ENCODE measurements around the gene DNM2. TPM values are rescaled to one million over a fixed set of nuclear protein-coding genes. Genes with fewer than 3 reads are reported as not detected.

The DNM2 gene
- total and polyA plus RNA-seq, 2 of the 13 experiments (the other 11 are each of a cell fraction or from before 2014, with no cell fraction given), result 41.7 to 59.8 TPM

DNA sequence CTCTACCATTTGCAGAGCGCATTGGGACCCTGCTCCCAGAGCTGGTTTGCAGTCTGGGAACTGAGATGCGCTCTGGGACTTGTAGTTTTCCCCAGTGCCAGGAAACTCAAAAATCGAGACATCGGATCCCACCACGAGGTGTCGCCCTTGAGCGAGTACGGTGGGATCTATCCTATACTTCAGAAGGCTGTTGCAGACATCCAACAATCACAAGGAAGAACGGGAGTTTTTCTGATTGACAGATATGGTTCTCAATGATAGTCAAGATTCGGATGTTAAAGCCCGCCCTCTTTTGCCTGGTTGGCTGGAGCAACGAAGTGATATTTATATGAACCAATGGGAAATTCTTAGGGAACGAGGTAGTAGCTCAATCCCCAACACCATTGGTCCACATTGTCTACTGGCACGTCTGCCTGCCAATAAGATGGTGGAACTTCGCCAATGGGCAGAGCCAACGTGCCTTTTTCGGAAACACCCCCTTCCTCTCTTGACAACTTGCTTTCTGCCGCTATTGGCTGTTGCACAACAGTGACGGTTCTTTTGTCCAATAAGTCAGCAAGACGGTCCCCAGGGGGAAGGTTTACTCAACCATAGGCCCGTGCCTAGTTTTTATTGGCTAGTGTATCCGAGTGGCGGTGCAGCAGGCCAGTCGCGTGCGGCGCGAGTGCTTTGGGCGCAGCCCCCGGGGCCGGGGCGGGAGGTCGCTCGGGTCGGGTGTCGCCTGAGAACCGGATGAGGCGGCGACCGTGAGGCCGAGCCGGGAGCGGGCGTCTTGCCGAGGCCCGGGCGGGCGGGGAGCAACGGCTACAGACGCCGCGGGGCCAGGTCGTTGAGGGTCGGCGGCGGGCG, at the start of gene DNM2 (continued):
- TF ChIP-seq DZIP1 (CRISPR knock-in tag; IDR thresholded peaks at IDR 0.05), result no peak
- no peak for TF ChIP-seq HNF4G (IDR thresholded peaks at IDR 0.05; ENCODE audit: borderline replicate concordance, low read depth, low read length)
- no peak for TF ChIP-seq HNF4G (CRISPR knock-in tag; IDR thresholded peaks at IDR 0.05; ENCODE audit: borderline replicate concordance, low read depth)
- no peak for TF ChIP-seq ZNF180 (CRISPR knock-in tag; IDR thresholded peaks at IDR 0.05; ENCODE audit: borderline replicate concordance, low read depth)
- peak; percentile 56; the same call in 1 of the 2 replicates for TF ChIP-seq MYC (CRISPR knock-in tag; IDR thresholded peaks at IDR 0.05; ENCODE audit: borderline replicate concordance)
- TF ChIP-seq TAF15 (IDR thresholded peaks at IDR 0.05; ENCODE audit: low read depth, low read length, poor library complexity, severe bottlenecking), result no peak
- TF ChIP-seq SAP130 (CRISPR knock-in tag; IDR thresholded peaks at IDR 0.05; ENCODE audit: low read depth), result peak; percentile 73
- TF ChIP-seq ZFAT (CRISPR knock-in tag; conservative IDR thresholded peaks at IDR 0.05), result no peak
- TF ChIP-seq, protein P1, sequence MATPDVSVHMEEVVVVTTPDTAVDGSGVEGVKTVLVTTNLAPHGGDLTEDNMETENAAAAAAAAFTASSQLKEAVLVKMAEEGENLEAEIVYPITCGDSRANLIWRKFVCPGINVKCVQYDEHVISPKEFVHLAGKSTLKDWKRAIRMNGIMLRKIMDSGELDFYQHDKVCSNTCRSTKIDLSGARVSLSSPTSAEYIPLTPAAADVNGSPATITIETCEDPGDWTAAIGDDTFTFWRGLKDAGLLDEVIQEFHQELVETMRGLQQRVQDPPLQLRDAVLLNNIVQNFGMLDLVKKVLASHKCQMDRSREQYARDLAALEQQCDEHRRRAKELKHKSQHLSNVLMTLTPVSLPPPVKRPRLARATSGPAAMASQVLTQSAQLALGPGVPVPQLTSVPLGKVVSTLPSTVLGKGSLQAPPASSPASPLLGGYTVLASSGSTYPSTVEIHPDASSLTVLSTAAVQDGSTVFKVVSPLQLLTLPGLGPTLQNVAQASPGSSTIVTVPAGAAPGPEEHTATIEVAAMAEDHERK (CRISPR knock-in tag; IDR thresholded peaks at IDR 0.05; ENCODE audit: low read depth), result no peak
- TF ChIP-seq NPAS2 (CRISPR knock-in tag; IDR thresholded peaks at IDR 0.05; ENCODE audit: borderline replicate concordance), result no peak
- TF ChIP-seq POLR2AphosphoS2 (IDR thresholded peaks at IDR 0.05; ENCODE audit: low read depth, low read length), result no peak
- TF ChIP-seq HNF4A (CRISPR knock-in tag; IDR thresholded peaks at IDR 0.05), result peak; percentile 25; the same call in 1 of the 2 replicates
- peak; percentile 36; the same call in 1 of the 2 replicates for TF ChIP-seq HOXD1 (CRISPR knock-in tag; IDR thresholded peaks at IDR 0.05)
- peak; percentile 87; the same call in 1 of the 2 replicates for TF ChIP-seq RFXANK (CRISPR knock-in tag; IDR thresholded peaks at IDR 0.05)
- no peak for TF ChIP-seq ZNF136 (CRISPR knock-in tag; IDR thresholded peaks at IDR 0.05; ENCODE audit: low read depth)
- TF ChIP-seq U2AF1 (optimal IDR thresholded peaks at IDR 0.05; ENCODE audit: low read depth, low read length), result no peak
- TF ChIP-seq ZNF776 (CRISPR knock-in tag; IDR thresholded peaks at IDR 0.05), result no peak
- TF ChIP-seq ZNF788 (CRISPR knock-in tag; IDR thresholded peaks at IDR 0.05; ENCODE audit: borderline replicate concordance), result no peak; the same call in 1 of the 2 replicates
- no peak for TF ChIP-seq ZSCAN5A (CRISPR knock-in tag; IDR thresholded peaks at IDR 0.05; ENCODE audit: borderline replicate concordance)
- no peak for TF ChIP-seq ZNF572 (CRISPR knock-in tag; IDR thresholded peaks at IDR 0.05)
- peak; percentile 74 for TF ChIP-seq ZBTB38 (CRISPR knock-in tag; IDR thresholded peaks at IDR 0.05)
- TF ChIP-seq, protein P2, sequence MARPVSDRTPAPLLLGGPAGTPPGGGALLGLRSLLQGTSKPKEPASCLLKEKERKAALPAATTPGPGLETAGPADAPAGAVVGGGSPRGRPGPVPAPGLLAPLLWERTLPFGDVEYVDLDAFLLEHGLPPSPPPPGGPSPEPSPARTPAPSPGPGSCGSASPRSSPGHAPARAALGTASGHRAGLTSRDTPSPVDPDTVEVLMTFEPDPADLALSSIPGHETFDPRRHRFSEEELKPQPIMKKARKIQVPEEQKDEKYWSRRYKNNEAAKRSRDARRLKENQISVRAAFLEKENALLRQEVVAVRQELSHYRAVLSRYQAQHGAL (CRISPR knock-in tag; IDR thresholded peaks at IDR 0.05; ENCODE audit: not compliant biosample characterization), result peak; percentile 73

All from HepG2 (cell line).